ENCODE data around the gene GALNT17.

The GALNT17 gene

DNA sequence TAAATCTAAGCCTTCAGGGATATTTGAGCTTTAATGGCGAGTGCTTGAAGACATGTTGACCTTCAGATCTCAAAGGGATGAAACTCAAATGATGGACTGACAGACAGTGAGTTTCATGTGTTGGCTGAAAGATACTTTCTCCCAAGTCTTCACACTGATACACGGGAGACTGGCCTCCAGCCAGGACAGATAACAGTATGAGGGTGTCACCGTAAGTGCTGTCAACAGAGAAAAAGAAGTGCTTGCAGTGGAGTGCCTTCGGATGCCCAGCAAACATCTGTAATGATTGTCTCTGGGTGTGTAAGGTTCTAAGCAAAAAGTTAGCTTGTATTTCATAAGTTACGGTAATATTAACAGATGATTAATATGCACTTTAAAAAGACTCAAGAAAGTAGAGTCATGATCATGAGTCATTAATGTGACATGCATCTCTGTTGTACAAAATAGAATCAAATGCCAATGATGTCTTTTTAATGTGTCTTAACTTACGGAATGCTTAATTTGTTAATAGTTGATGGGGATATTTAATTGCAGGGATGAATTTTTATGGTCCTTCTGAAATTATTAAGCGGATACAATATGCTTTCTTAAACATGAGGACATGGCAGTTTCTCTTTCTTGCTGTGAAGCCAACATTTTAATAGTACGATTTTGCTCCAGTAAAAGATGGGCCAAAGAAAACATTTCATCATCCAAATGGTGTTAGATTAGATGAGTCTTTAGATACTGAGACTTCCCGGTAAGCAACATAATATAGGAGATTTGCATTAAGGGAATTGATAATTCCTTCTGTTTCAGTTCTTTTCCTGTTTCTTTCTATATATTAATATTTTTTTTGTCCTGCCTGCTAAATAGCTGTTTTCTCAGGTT is 292.5 kb downstream of the GALNT17 start:
- no peaks in the 10 kb centered on the region for H3K27me3 ChIP-seq (ENCODE audit: insufficient read depth, low read length, poor library complexity, severe bottlenecking)
- peaks cover 11% of the 10 kb centered on the region; the same call in 1 of the 2 replicates for H3K9me3 ChIP-seq (ENCODE audit: insufficient read depth, low read depth, low read length)
- no peaks in the 10 kb centered on the region for H3K4me1 ChIP-seq (ENCODE audit: insufficient read depth, low read length, poor library complexity, severe bottlenecking)
- no peak overlapping the region for H3K4me2 ChIP-seq (ENCODE audit: low read depth, low read length, poor library complexity, severe bottlenecking)
- H3K9ac ChIP-seq (ENCODE audit: low read depth, low read length, poor library complexity, severe bottlenecking) = no peak overlapping the region
- no peak for TF ChIP-seq CTCF (conservative IDR thresholded peaks at IDR 0.05; ENCODE audit: low read length)
- no peak for TF ChIP-seq EZH2phosphoT487 (IDR thresholded peaks at IDR 0.05; ENCODE audit: borderline replicate concordance)
- no peak overlapping the region for H2AFZ ChIP-seq (ENCODE audit: low read length)
- no peaks in the 10 kb centered on the region for H3K36me3 ChIP-seq (ENCODE audit: insufficient read depth, low read length)
- H3K9me2 ChIP-seq (replicated peaks; ENCODE audit: low read depth, low read length) = no peaks in the 10 kb centered on the region
- no peaks in the 10 kb centered on the region for H3K79me2 ChIP-seq (ENCODE audit: insufficient read depth, low read length)
- no peak overlapping the region for H3K4me3 ChIP-seq (ENCODE audit: low read length, poor library complexity, severe bottlenecking)
- H4K20me1 ChIP-seq (ENCODE audit: insufficient read depth, low read length, poor library complexity, severe bottlenecking) = no peaks in the 10 kb centered on the region
- H3F3A ChIP-seq (ENCODE audit: low read depth) = no peaks in the 10 kb centered on the region

GRCh38 chr7:71429083-71429482 is 297.1 kb downstream of the GALNT17 start:
- Histone ChIP-seq H3K79me2 (ENCODE audit: insufficient read depth, low read length) (no peaks in the 10 kb centered on the region), H4K20me1 (ENCODE audit: insufficient read depth, low read length, poor library complexity, severe bottlenecking) (no peaks in the 10 kb centered on the region), H3K4me1 (ENCODE audit: insufficient read depth, low read length, poor library complexity, severe bottlenecking) (no peaks in the 10 kb centered on the region), H3K4me2 (ENCODE audit: low read depth, low read length, poor library complexity, severe bottlenecking) (no peak overlapping the region), H3F3A (ENCODE audit: low read depth) (no peaks in the 10 kb centered on the region), H3K36me3 (ENCODE audit: insufficient read depth, low read length) (no peaks in the 10 kb centered on the region), H3K9me2 (replicated peaks; ENCODE audit: low read depth, low read length) (no peaks in the 10 kb centered on the region), H2AFZ (ENCODE audit: low read length) (no peak overlapping the region), H3K9me3 (ENCODE audit: insufficient read depth, low read depth, low read length) (peaks cover 5% of the 10 kb centered on the region; the same call in 1 of the 2 replicates), H3K9ac (ENCODE audit: low read depth, low read length, poor library complexity, severe bottlenecking) (no peak overlapping the region), H3K4me3 (ENCODE audit: low read length, poor library complexity, severe bottlenecking) (no peak overlapping the region), H3K27me3 (ENCODE audit: insufficient read depth, low read length, poor library complexity, severe bottlenecking) (no peaks in the 10 kb centered on the region)
- TF ChIP-seq CTCF (conservative IDR thresholded peaks at IDR 0.05; ENCODE audit: low read length) = no peak
- no peak for TF ChIP-seq EZH2phosphoT487 (IDR thresholded peaks at IDR 0.05; ENCODE audit: borderline replicate concordance)

- H3K4me3 ChIP-seq (ENCODE audit: low read length, poor library complexity, severe bottlenecking) = no peak overlapping the region
- no peak overlapping the region for H3K9ac ChIP-seq (ENCODE audit: low read depth, low read length, poor library complexity, severe bottlenecking)
- H3K79me2 ChIP-seq (ENCODE audit: insufficient read depth, low read length) = no peaks in the 10 kb centered on the region
- no peak overlapping the region for H3K4me2 ChIP-seq (ENCODE audit: low read depth, low read length, poor library complexity, severe bottlenecking)
- H2AFZ ChIP-seq (ENCODE audit: low read length) = no peak overlapping the region
- H3K4me1 ChIP-seq (ENCODE audit: insufficient read depth, low read length, poor library complexity, severe bottlenecking) = no peaks in the 10 kb centered on the region
- no peaks in the 10 kb centered on the region for H4K20me1 ChIP-seq (ENCODE audit: insufficient read depth, low read length, poor library complexity, severe bottlenecking)
- no peaks in the 10 kb centered on the region for H3F3A ChIP-seq (ENCODE audit: low read depth)
- H3K36me3 ChIP-seq (ENCODE audit: insufficient read depth, low read length) = no peaks in the 10 kb centered on the region
- TF ChIP-seq CTCF (conservative IDR thresholded peaks at IDR 0.05; ENCODE audit: low read length) (no peak), EZH2phosphoT487 (IDR thresholded peaks at IDR 0.05; ENCODE audit: borderline replicate concordance) (no peak)
- H3K9me2 ChIP-seq (replicated peaks; ENCODE audit: low read depth, low read length) = no peaks in the 10 kb centered on the region
- no peaks in the 10 kb centered on the region for H3K27me3 ChIP-seq (ENCODE audit: insufficient read depth, low read length, poor library complexity, severe bottlenecking)
- H3K9me3 ChIP-seq (ENCODE audit: insufficient read depth, low read depth, low read length) = peaks cover 11% of the 10 kb centered on the region; the same call in 1 of the 2 replicates
Observed at GRCh38 chr7:71430246-71430645, 298.3 kb downstream of the GALNT17 start.

Data from Loucy (cell line).